NCI-H1417 (cell line): ENCODE measurements around the gene PRKD2.
A peak's percentile ranks its signal among the peaks of the same experiment; 100 is the strongest.
"Not testable (repeated sequence)": the region's sequence is repeated elsewhere in the genome, so short reads cannot be mapped to it uniquely, and the experiment has no call there.

Experiments used
- DNase-seq, 3 experiments: peaks; one replicate each; lab custom pipeline; 2025; lab: John Stamatoyannopoulos, UW

PRKD2 gene

GRCh38 chr19:46717034-46717715 lies at the start of gene PRKD2:
PRKD2 (minus strand) TSS chr19:46717114; CDS start chr19:46716370, 744 bp downstream.
- DNase-seq = peak; percentile 28 to 84 (median 29)

GRCh38 chr19:46764817-46765291 lies 47.9 kb upstream of the PRKD2 start:
- no peak for DNase-seq

GRCh38 chr19:46762245-46762890 lies 45.5 kb upstream of the PRKD2 start:
- no peak for DNase-seq

DNA sequence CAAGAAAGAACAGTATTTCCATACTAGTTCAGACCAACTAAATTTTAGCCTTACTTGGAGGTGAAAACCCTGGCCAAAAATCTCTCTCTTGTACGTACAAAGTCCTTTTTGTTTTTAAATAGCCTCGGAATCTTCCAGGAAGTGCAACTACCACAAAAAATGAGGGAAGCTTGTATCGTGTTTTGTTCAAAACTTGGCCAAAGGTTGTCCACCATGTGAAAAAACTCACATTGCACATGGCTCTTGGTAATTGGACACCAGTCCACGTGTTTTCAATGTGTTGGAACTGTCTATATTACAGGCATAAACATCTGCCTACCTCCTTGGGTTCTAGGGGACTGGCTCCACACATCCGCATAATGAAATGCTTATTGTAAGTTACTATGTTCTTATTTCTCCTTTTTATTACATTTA lies 44.5 kb upstream of the PRKD2 start:
- no peak for DNase-seq

- not testable (repeated sequence) for DNase-seq
These were observed 44.0 kb upstream of the PRKD2 start for GRCh38 chr19:46760897-46761296.

GRCh38 chr19:46760363-46760762 lies 43.4 kb upstream of the PRKD2 start:
- no peak for DNase-seq

- DNase-seq = no peak
These were observed 43.0 kb upstream of the PRKD2 start for GRCh38 chr19:46759817-46760333.

GRCh38 chr19:46759206-46759605 lies 42.3 kb upstream of the PRKD2 start:
- DNase-seq = no peak

GRCh38 chr19:46756544-46756888 lies 39.6 kb upstream of the PRKD2 start:
- no peak for DNase-seq

DNA sequence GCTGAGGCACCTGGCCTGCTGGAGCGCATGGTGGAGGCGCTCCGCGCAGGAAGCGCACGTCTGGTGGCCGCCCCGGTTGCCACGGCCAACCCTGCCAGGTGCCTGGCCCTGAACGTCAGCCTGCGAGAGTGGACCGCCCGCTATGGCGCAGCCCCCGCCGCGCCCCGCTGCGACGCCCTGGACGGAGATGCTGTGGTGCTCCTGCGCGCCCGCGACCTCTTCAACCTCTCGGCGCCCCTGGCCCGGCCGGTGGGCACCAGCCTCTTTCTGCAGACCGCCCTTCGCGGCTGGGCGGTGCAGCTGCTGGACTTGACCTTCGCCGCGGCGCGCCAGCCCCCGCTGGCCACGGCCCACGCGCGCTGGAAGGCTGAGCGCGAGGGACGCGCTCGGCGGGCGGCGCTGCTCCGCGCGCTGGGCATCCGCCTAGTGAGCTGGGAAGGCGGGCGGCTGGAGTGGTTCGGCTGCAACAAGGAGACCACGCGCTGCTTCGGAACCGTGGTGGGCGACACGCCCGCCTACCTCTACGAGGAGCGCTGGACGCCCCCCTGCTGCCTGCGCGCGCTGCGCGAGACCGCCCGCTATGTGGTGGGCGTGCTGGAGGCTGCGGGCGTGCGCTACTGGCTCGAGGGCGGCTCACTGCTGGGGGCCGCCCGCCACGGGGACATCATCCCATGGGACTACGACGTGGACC lies 39.1 kb upstream of the PRKD2 start:
- DNase-seq = no peak

- no peak for DNase-seq
These were observed 38.4 kb upstream of the PRKD2 start for GRCh38 chr19:46755077-46755852.

- DNase-seq = peak; percentile 21 to 58 (median 23)
These were observed 36.7 kb upstream of the PRKD2 start for GRCh38 chr19:46753420-46754155.

GRCh38 chr19:46748325-46749109 lies 31.6 kb upstream of the PRKD2 start:
- peak in 2 of 3 experiments; percentile 11 to 24 for DNase-seq

- DNase-seq = peak; percentile 77 to 95 (median 87)
These were observed 29.6 kb upstream of the PRKD2 start, which contains the start of gene STRN4 for GRCh38 chr19:46746281-46747057. STRN4 (minus strand) TSS chr19:46746450; CDS start chr19:46746430, 20 bp downstream.

DNA sequence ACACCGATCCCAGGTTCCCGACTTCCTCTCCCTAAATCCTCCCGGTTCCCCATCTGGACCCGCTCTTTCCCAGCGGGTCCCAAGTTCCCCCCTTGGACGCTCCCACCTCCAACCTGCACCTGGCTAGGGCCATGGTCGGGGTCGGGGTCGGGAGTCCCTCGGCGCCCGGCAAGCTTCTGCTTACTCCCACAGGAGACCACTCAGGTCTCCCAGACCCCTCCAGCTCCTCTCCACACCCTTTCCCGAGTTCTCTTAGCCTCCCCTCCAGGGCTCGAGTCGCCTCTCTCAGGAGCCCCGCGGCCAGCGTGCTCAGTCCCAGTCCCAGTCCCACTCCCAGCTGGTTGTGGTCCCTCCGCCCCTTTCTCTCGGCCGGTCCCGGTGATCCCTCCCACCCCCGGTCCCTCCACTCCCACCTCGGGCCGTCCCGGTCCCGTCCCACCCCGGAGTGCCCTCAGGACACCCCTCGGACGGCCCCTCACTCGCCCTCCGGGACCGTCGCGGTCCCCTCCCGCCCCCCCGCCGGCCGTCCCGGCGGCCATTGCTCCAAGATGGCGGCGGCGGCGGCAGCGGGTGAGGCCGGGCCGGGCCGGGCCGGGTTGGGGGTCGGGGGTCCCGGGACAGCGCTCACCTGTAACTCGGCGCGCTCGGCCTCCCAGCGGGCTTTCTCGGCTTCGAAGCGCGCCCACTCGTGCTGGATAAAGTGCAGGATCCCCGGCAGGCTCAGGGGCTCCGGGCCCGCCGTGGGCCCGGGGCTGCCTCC lies 28.8 kb upstream of the PRKD2 start, which contains the start of gene FKRP:
Gene FKRP, plus strand, starts transcription at position 537 of the 760 bp plus-strand sequence. CDS start 9,394 bp downstream, outside the sequence.
- DNase-seq = peak; percentile 26 to 56 (median 39)

DNA sequence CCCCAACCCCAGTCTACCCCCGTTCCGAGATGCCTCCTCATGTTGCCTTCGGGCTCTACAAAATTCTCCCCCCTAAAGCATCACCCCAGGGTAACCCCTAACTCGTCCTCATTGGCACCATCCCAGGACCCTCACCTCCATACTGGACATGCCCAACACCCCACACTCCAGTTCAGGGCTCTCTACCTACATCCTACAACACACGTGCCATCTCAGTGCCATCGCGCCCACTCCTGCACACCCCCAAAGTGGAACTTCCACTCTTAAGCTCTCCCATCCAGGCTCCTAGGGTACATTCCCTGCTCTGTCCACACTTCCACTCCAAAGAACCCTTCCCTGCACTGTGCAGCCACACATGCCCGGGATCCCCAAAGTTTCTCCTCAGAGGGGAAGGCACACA lies 28.1 kb upstream of the PRKD2 start:
- DNase-seq = no peak

- no peak for DNase-seq
These were observed 27.2 kb upstream of the PRKD2 start for GRCh38 chr19:46744005-46744691.

DNA sequence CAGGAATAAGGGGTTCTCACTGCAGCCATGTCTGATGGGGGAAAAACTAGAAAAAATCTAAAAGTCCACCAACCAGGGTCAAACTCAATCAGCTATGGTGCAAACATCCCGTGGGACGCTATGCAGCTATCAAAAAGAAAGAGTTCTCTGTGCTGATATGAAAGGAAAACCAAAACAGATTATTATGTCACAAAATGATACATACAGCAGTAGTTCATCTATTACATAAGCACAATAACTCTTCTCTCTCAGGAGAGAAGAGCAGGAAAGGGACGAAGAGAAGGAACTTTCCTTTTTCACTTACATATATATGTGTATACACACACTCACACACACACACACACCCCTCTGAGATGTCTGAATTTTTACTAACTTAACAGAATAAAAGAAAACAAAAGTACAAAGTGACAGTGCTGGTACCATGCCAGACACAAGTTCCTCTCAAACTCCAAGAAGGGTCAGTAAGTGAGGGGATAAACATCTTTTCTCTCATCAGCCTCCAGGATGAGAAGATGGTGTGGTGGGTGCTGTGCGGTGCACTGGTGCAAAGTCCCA lies 26.1 kb upstream of the PRKD2 start:
- no peak for DNase-seq
